Activated CD4-positive, alpha-beta memory T cell treated with anti-CD3 and anti-CD28 coated beads for 36 hours (primary cell): ENCODE data around the gene ORM2. TPM values are rescaled to one million over a fixed set of nuclear protein-coding genes. Genes with fewer than 3 reads are reported as not detected.
A peak's percentile ranks its signal among the peaks of the same experiment; 100 is the strongest.

ENCODE experiments used
- CTCF ChIA-PET: fragments of 350-600 bp; sonication (Branson Sonifier 250); formaldehyde crosslinking; loops from one replicate; lab custom pipeline; 2021; ENCODE audit warnings: antibody characterized with exemption, inconsistent platforms; lab: Charles Lee
- POLR2A ChIA-PET: fragments of 350-600 bp; sonication (Branson Sonifier 250); formaldehyde crosslinking; loops from one replicate; lab custom pipeline; 2021; ENCODE audit warnings: antibody characterized with exemption; lab: Charles Lee
- DNase-seq: peaks from one replicate; pipeline ENCODE4 v3.0.0-alpha.2; 2020
- H3K27ac Mint-ChIP-seq: one replicate; pipeline ENCODE4 v1.8.0; 2021; ENCODE audit warnings: mixed read lengths
- H3K27me3 Mint-ChIP-seq: one replicate; pipeline ENCODE4 v1.8.0; 2021; ENCODE audit warnings: mixed read lengths
- H3K36me3 Mint-ChIP-seq: one replicate; pipeline ENCODE4 v1.8.0; 2021; ENCODE audit warnings: mixed read lengths
- H3K4me1 Mint-ChIP-seq: one replicate; pipeline ENCODE4 v1.8.0; 2021; ENCODE audit warnings: low read depth, mixed read lengths
- H3K4me3 Mint-ChIP-seq: one replicate; pipeline ENCODE4 v1.8.0; 2021; ENCODE audit warnings: mild to moderate bottlenecking, mixed read lengths
- H3K9me3 Mint-ChIP-seq: one replicate; pipeline ENCODE4 v1.8.0; 2021; ENCODE audit warnings: mixed read lengths
- intact Hi-C: fragments of 100-400 bp; cut with micrococcal nuclease; formaldehyde crosslinking; loops from one replicate; pipeline ENCODE4 v1.15.1; 2023
- total RNA-seq, 2 experiments: library from RNA; stranded (reverse); gene quantifications; one replicate each; pipeline ENCODE4 v1.2.3, GENCODE V29; 2021

The ORM2 gene
- total RNA-seq, 2 experiments from 2014 or later: not detected

- ChIA-PET POLR2A (no interaction called here), CTCF (interaction anchor here (1.2 to 3.7 kb wide), 4 partner anchors 132 to 205 kb away, joined by 3 to 16 read pairs (median 11); partner anchors contain the start of gene COL27A1)
- no peak overlapping the region for H3K27ac Mint-ChIP-seq
- intact Hi-C loops: no loop called here
- no peaks in the 10 kb centered on the region for H3K9me3 Mint-ChIP-seq
- H3K4me1 Mint-ChIP-seq: peaks cover 2% of the 10 kb centered on the region
- DNase-seq: no peak
- peaks cover 2% of the 10 kb centered on the region for H3K36me3 Mint-ChIP-seq
- H3K27me3 Mint-ChIP-seq: peaks cover 3% of the 10 kb centered on the region
- no peak overlapping the region for H3K4me3 Mint-ChIP-seq
Observed at GRCh38 chr9:114287001-114287762, 42.5 kb upstream of the ORM2 start.

- intact Hi-C loops: no loop called here
- CTCF ChIA-PET: interaction anchor here (1.8 to 3.7 kb wide), 3 partner anchors 133 to 204 kb away, joined by 9 to 16 read pairs (median 13); partner anchors contain the start of gene COL27A1
- no peaks in the 10 kb centered on the region for H3K9me3 Mint-ChIP-seq
- H3K27me3 Mint-ChIP-seq: peaks cover 3% of the 10 kb centered on the region
- no peak overlapping the region for H3K4me3 Mint-ChIP-seq
- H3K4me1 Mint-ChIP-seq: peaks cover 2% of the 10 kb centered on the region
- H3K36me3 Mint-ChIP-seq: peaks cover 2% of the 10 kb centered on the region
- no peak overlapping the region for H3K27ac Mint-ChIP-seq
- no peak for DNase-seq
- POLR2A ChIA-PET: no interaction called here
Observed at GRCh38 chr9:114287763-114288192, 41.9 kb upstream of the ORM2 start.

GRCh38 chr9:114288193-114289091 lies 41.2 kb upstream of the ORM2 start:
- POLR2A ChIA-PET: no interaction called here
- Mint-ChIP-seq H3K4me3 (no peak overlapping the region), H3K9me3 (no peaks in the 10 kb centered on the region), H3K4me1 (peaks cover 2% of the 10 kb centered on the region), H3K27ac (no peak overlapping the region), H3K27me3 (peaks cover 3% of the 10 kb centered on the region), H3K36me3 (peaks cover 2% of the 10 kb centered on the region)
- DNase-seq: peak; percentile 4
- intact Hi-C loops: no loop called here
- CTCF ChIA-PET: interaction anchor here (0.9 to 3.7 kb wide), 4 partner anchors 27 to 205 kb away, joined by 4 to 16 read pairs (median 11); partner anchors contain the start of gene COL27A1

- Mint-ChIP-seq H3K9me3 (no peaks in the 10 kb centered on the region), H3K4me3 (no peak overlapping the region), H3K27me3 (peaks cover 3% of the 10 kb centered on the region), H3K4me1 (peaks cover 2% of the 10 kb centered on the region), H3K27ac (no peak overlapping the region), H3K36me3 (peaks cover 2% of the 10 kb centered on the region)
- intact Hi-C loops: no loop called here
- peak; percentile 7 for DNase-seq
- CTCF ChIA-PET: interaction anchor here (0.6 to 4.5 kb wide), 6 partner anchors 28 to 206 kb away, joined by 3 to 49 read pairs (median 11); partner anchors contain the start of gene COL27A1
- POLR2A ChIA-PET: no interaction called here
Observed at GRCh38 chr9:114289106-114289505, 40.6 kb upstream of the ORM2 start.

GRCh38 chr9:114289571-114290481 lies 39.8 kb upstream of the ORM2 start:
- ChIA-PET CTCF (interaction anchor here (0.6 to 6.5 kb wide), 18 partner anchors 8 to 1012 kb away, joined by 3 to 93 read pairs (median 6); partner anchors contain the start of genes AMBP and COL27A1), POLR2A (no interaction called here)
- H3K9me3 Mint-ChIP-seq: peaks cover 7% of the 10 kb centered on the region
- no peak overlapping the region for H3K4me3 Mint-ChIP-seq
- intact Hi-C loops: no loop called here
- peak; percentile 3 for DNase-seq
- no peak overlapping the region for H3K27ac Mint-ChIP-seq
- H3K27me3 Mint-ChIP-seq: peaks cover 3% of the 10 kb centered on the region
- H3K4me1 Mint-ChIP-seq: peaks cover 2% of the 10 kb centered on the region
- peaks cover 2% of the 10 kb centered on the region for H3K36me3 Mint-ChIP-seq

GRCh38 chr9:114290561-114290986 lies 39.1 kb upstream of the ORM2 start:
- CTCF ChIA-PET: interaction anchor here (0.6 to 6.5 kb wide), 41 partner anchors 8 to 731 kb away, joined by 3 to 93 read pairs (median 5); partner anchors contain the start of genes AMBP and COL27A1
- peaks cover 2% of the 10 kb centered on the region for H3K36me3 Mint-ChIP-seq
- no peak overlapping the region for H3K27ac Mint-ChIP-seq
- peak; percentile 8 for DNase-seq
- H3K9me3 Mint-ChIP-seq: peaks cover 13% of the 10 kb centered on the region
- peaks cover 3% of the 10 kb centered on the region for H3K27me3 Mint-ChIP-seq
- H3K4me3 Mint-ChIP-seq: no peak overlapping the region
- peaks cover 2% of the 10 kb centered on the region for H3K4me1 Mint-ChIP-seq
- intact Hi-C loops: no loop called here
- POLR2A ChIA-PET: no interaction called here

- H3K9me3 Mint-ChIP-seq: peaks cover 18% of the 10 kb centered on the region
- ChIA-PET CTCF (interaction anchor here (0.5 to 6.5 kb wide), 48 partner anchors 8 to 462 kb away, joined by 3 to 93 read pairs (median 4); partner anchors contain the start of genes AMBP and COL27A1), POLR2A (no interaction called here)
- peak; percentile 81 for DNase-seq
- H3K27ac Mint-ChIP-seq: no peak overlapping the region
- no peak overlapping the region for H3K4me3 Mint-ChIP-seq
- peaks cover 2% of the 10 kb centered on the region for H3K4me1 Mint-ChIP-seq
- H3K27me3 Mint-ChIP-seq: peaks cover 3% of the 10 kb centered on the region
- intact Hi-C loops: loop anchor here (1.0 kb wide), 3 partner anchors 136 to 209 kb away; partner anchors contain the start of gene COL27A1
- H3K36me3 Mint-ChIP-seq: peaks cover 6% of the 10 kb centered on the region
Observed at GRCh38 chr9:114291064-114291474, 38.6 kb upstream of the ORM2 start.

GRCh38 chr9:114291886-114292590 lies 37.6 kb upstream of the ORM2 start:
- DNase-seq: peak; percentile 3
- H3K9me3 Mint-ChIP-seq: peaks cover 21% of the 10 kb centered on the region
- H3K4me3 Mint-ChIP-seq: no peak overlapping the region
- peaks cover 8% of the 10 kb centered on the region for H3K36me3 Mint-ChIP-seq
- ChIA-PET POLR2A (no interaction called here), CTCF (interaction anchor here (0.9 to 6.5 kb wide), 17 partner anchors 15 to 463 kb away, joined by 3 to 93 read pairs (median 5); partner anchors contain the start of gene COL27A1)
- peaks cover 2% of the 10 kb centered on the region for H3K4me1 Mint-ChIP-seq
- no peak overlapping the region for H3K27ac Mint-ChIP-seq
- H3K27me3 Mint-ChIP-seq: peaks cover 3% of the 10 kb centered on the region
- intact Hi-C loops: loop anchor here (1.0 kb wide), 3 partner anchors 137 to 210 kb away; partner anchors contain the start of gene COL27A1

GRCh38 chr9:114294664-114295063 lies 35.0 kb upstream of the ORM2 start:
- peaks cover 8% of the 10 kb centered on the region for H3K36me3 Mint-ChIP-seq
- ChIA-PET CTCF (interaction anchor here (1.4 to 6.5 kb wide), 3 partner anchors 139 to 212 kb away, joined by 3 to 93 read pairs (median 92); partner anchors contain the start of gene COL27A1), POLR2A (no interaction called here)
- H3K27ac Mint-ChIP-seq: no peak overlapping the region
- no peak overlapping the region for H3K4me3 Mint-ChIP-seq
- DNase-seq: no peak
- intact Hi-C loops: no loop called here
- H3K9me3 Mint-ChIP-seq: peaks cover 21% of the 10 kb centered on the region
- H3K27me3 Mint-ChIP-seq: peaks cover 3% of the 10 kb centered on the region
- peaks cover 2% of the 10 kb centered on the region for H3K4me1 Mint-ChIP-seq

- H3K9me3 Mint-ChIP-seq: peaks cover 21% of the 10 kb centered on the region
- ChIA-PET CTCF (no interaction called here), POLR2A (no interaction called here)
- H3K36me3 Mint-ChIP-seq: peaks cover 6% of the 10 kb centered on the region
- no peaks in the 10 kb centered on the region for H3K27me3 Mint-ChIP-seq
- DNase-seq: no peak
- H3K4me1 Mint-ChIP-seq: no peaks in the 10 kb centered on the region
- no peak overlapping the region for H3K4me3 Mint-ChIP-seq
- no peak overlapping the region for H3K27ac Mint-ChIP-seq
- intact Hi-C loops: no loop called here
Observed at GRCh38 chr9:114296338-114296737, 33.3 kb upstream of the ORM2 start.
